G401 (cell line): ENCODE results near the gene PHLDB3. TPM values are rescaled to one million over a fixed set of nuclear protein-coding genes. Genes with fewer than 3 reads are reported as not detected.

Source experiments
- DNase-seq: peaks from one replicate; pipeline ENCODE4 v3.0.0-alpha.2; 2015; ENCODE audit warnings: low spot score
- in situ Hi-C: cut with HindIII; loops from 2 replicates; pipeline ENCODE4 v1.10.0; 2016; ENCODE audit warnings: low sequenced_read_pairs, mixed read lengths
- total RNA-seq: library from RNA; depleted of rRNA; stranded (reverse); fragments of >200 nt; shearing (Covaris generic); gene quantifications from 2 replicates; pipeline ENCODE4 v1.2.3, GENCODE V29; 2014

Gene PHLDB3
- total RNA-seq, 1 experiment from 2014 or later, result 51.2 TPM

DNA sequence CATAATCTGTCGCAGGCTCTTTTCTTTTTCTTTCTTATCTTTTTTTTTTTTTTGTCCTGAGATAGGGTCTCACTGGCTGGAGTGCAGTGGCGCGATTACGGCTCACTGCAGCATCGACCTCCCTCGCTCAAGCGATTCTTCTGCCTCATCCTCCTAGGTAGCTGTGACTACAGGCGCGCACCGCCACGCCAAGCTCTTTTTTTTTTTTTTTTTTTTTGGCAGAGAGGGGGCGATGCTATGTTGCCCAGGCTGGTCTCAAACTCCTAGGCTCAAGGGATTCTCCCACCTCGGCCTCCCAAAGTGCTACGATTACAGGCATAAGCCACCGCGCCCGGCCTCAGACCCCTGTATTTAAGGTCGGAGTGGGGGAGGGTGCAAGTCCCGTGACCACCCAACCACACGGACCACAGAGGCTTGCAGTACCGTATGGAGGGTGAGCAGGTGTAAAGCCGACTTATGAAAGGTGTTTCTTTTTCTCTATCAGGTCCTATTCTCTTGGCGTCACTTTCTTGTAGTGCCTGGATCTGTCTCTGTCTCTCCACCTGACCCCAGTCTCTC is 2.0 kb downstream of the PHLDB3 start:
- no peak for DNase-seq
- in situ Hi-C loops, result no loop called here

- DNase-seq, result no peak
- in situ Hi-C loops, result no loop called here
These were observed 2.7 kb downstream of the PHLDB3 start for GRCh38 chr19:43501661-43502418.

GRCh38 chr19:43499042-43499441 is 5.5 kb downstream of the PHLDB3 start:
- no peak for DNase-seq

GRCh38 chr19:43498233-43498842 is 6.2 kb downstream of the PHLDB3 start:
- DNase-seq, result no peak
- in situ Hi-C loops, result no loop called here

More at GRCh38 chr19:43499042-43499441, 5.5 kb downstream of the PHLDB3 start:
- in situ Hi-C loops, result no loop called here

DNA sequence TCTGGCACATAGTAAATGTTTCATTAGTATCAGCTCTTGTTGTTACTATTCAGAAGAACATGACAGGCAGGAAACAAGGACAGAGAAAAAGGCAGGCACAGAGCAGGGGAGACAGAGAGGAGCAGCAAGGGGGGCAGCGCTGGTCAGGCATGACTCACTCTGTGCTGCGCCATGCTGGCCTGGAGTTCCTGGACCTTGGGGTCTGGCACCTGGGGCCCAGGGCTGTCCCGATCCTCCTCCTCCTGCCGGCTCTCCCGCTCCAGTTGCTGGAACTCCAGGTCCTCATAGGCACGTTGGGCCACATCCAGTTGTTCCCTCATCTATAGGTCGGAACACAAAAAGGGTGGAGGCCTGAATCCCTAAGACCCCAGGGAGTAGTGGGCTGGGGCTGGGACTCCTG is 7.6 kb downstream of the PHLDB3 start:
- in situ Hi-C loops, result no loop called here
- DNase-seq, result no peak

DNA sequence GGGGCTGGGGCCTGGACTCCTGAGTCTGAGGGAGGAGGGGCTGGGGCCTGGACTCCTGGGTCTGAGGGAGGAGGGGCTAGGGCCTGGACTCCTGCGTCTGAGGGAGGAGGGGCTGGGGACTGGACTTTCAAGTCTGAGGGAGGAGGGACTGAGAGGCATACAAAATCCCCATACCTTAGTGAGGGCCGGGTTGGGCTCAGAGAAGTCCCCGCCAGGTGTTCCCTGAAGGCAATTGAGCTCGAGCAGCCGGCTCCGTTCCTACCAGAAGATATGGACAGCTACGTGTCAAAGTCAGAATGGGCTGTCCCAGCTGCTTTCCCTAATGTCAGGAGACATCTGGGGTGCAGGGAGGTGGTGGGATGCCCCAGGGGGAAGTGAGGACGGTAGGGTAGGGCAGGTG is 9.5 kb downstream of the PHLDB3 start:
- no peak for DNase-seq
- in situ Hi-C loops, result no loop called here

DNA sequence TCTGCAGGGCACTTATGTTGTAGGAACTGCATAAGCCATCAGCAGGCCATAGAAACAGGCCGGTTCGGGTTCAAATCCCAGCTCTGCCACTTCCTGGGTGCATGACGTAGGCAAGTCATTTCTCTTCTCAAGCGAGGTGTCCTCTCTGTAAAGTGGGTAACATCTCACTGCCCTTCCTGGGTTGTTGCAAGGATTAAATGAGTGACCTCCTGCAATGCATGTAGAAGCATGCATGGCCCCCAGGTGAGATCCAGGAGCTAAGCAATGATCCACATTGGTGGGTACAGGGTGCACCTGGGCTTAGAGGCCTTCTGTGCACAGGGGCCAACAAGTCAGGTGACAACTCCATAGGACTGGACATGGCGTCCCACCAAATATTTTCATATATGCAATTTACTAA is 13.8 kb downstream of the PHLDB3 start:
- no peak for DNase-seq
- in situ Hi-C loops, result no loop called here

GRCh38 chr19:43489979-43490599 is 14.5 kb downstream of the PHLDB3 start:
- in situ Hi-C loops, result no loop called here
- no peak for DNase-seq

DNA sequence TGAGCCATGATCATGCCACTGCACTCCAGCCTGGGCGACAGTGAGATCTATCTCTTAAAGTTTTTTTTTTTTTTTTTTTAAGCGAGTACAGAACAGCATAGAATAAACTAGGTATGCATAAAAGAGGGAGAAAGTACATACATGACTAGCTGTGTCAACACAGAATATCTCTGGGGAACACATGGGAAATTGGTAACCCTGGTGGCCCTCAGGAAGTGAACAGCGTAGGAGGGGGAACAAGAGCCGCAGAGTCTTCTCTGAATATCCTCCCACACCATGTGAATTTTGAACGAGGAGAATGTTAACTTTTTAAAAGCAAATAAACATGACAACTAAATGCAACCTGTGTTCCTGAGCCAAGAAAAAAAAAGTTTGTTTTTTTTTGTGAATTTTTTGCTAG is 15.2 kb downstream of the PHLDB3 start:
- DNase-seq, result no peak
- in situ Hi-C loops, result no loop called here

DNA sequence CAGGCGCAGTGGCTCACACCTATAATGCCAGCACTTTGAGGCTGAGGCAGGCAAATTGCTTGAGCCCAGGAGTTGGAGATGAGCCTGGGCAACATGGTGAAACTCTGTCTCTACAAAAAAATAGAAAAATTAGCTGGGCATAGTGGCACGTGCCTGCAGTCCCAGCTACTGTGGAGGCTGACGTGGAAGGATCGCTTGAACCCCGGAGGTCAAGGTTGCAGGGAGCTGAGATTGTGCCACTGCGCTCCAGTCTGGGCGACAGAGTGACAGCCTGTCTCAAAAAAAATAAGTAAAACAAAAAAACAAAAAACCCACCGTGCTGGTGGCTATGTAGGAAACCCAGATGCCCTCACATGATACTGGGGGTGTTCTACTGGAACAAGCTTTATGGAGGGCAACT is 16.4 kb downstream of the PHLDB3 start:
- DNase-seq, result no peak
- in situ Hi-C loops, result no loop called here

DNA sequence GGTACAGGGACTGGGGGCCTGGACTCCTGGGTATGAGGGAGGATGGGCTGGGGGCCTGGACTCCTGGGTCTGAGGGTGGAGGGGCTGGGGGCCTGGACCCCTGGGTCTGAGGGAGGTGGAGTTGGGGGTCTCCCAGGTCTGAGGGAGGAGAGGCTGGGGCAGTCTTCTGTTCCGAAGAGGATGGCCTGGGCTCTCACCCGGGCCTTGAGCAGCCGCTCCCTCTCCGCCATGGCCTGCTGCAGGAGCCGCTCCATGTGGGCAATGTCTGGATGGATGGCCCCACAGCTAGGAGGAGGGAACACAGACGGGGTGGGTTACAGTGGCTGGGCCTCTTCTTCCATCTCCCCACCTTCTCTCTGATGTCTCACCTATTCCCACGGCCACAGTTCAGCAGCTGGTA is 18.1 kb downstream of the PHLDB3 start:
- in situ Hi-C loops, result no loop called here
- DNase-seq, result no peak

- in situ Hi-C loops, result no loop called here
- no peak for DNase-seq
These were observed 18.6 kb downstream of the PHLDB3 start for GRCh38 chr19:43485951-43486350.

- in situ Hi-C loops, result no loop called here
- DNase-seq, result no peak
These were observed 21.3 kb downstream of the PHLDB3 start for GRCh38 chr19:43483281-43483680.

DNA sequence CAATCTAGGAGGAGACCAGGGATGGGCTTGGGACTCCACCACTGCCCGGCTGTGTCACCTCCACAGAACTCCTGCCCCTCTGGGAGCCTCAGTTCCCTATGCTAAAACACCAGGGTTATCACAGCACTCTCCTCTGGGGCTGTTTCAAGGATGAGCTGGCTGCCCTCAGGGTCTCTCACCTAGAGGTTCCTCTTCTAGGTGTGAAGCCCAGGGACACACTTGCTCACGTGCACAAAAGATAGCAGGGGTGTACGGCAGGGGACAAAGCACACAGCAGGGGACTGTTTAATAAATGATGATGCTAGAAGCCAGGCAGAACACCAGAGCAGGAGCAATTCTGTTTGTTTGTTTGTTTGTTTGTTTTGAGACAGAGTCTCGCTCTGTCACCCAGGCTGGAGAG is 22.4 kb downstream of the PHLDB3 start:
- DNase-seq, result no peak
- in situ Hi-C loops, result no loop called here

DNA sequence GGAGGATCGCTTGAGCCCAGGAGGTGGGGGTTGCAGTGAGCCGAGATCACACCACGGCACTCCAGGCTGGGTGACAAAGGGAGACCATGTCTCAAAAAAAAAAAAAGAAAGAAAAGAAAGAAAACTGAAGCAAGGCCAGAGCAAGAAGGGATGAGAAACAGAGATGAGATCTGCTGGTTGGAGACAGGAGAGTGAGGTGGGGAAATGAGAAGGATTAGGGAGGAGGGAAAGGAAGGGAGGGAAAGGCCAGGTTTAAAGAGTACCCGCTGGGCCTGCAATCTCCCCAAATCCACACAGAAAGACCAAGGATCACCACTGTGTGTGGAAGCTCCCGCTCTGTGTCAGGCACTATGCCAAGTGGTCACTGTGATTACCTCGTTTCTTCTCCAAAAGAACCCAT is 22.8 kb downstream of the PHLDB3 start:
- in situ Hi-C loops, result no loop called here
- no peak for DNase-seq

GRCh38 chr19:43480574-43480973 is 24.0 kb downstream of the PHLDB3 start:
- DNase-seq, result no peak

DNA sequence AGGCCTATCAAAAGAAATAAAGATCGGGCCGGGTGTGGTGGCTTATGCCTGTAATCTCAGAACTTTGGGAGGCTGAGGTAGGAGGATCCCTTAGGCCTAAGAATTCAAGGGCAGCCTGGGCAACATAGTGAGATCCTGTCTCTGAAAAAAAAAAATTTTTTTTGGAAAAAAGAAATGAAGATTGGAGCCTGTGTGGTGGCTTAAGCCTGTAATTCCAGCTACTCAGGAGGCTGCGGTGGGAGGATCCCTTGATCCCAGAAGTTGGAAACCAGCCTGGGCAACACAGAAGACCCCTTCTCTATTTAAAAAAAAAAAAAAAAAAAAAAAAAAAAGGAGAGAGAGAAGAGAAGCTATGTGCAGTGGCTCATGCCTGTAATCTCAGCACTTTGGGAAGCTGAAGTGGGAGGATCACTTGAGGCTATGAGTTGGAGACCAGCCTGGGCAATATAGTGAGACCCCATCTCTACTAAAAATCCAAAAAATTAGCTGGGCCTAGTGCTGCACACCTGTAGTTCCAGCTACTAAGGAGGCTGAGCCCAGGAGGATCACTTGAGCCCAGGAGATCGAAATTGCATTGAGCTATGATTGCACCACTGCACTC is 24.5 kb downstream of the PHLDB3 start:
- DNase-seq, result no peak
- in situ Hi-C loops, result no loop called here

More at GRCh38 chr19:43480574-43480973, 24.0 kb downstream of the PHLDB3 start:
- in situ Hi-C loops, result no loop called here

- DNase-seq, result no peak
- in situ Hi-C loops, result no loop called here
These were observed 25.3 kb downstream of the PHLDB3 start for GRCh38 chr19:43479226-43479625.

- in situ Hi-C loops, result no loop called here
These were observed 26.2 kb downstream of the PHLDB3 start for GRCh38 chr19:43478323-43478722.

DNA sequence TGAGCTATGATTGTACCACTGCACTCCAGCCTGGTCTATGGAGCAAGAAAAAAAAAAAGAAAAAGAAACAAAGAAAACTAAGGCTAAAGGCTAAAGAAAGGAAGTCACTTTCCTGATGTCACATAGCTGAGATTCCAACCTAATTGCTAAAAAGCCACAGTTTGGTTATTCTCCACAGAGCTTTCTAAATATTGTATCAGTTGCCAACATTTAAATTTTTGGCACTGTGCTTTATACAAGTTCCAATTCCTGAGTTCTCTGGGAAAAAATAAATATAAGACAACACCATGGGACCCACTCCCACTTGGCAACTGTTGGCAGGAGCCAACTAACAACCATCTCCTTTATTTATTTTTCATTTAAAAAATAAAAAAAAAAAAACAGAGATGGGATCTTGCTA is 27.9 kb downstream of the PHLDB3 start:
- DNase-seq, result no peak
- in situ Hi-C loops, result no loop called here

More at GRCh38 chr19:43478323-43478722, 26.2 kb downstream of the PHLDB3 start:
- no peak for DNase-seq
